ENCODE measurements around the gene RTKN. TPM values are rescaled to one million over a fixed set of nuclear protein-coding genes. Genes with fewer than 3 reads are reported as not detected.

RTKN gene
- total and polyA plus RNA-seq, 2 of the 13 experiments (the other 11 are each of a cell fraction or from before 2014, with no cell fraction given) = 159 to 166 TPM

- 0 out of 2 replicates have a peak, but pooled peaks have one; percentile 27 for TF ChIP-seq ZFP37 (CRISPR knock-in tag; IDR thresholded peaks at IDR 0.05; ENCODE audit: borderline replicate concordance)
- TF ChIP-seq ZNF646 (CRISPR knock-in tag; IDR thresholded peaks at IDR 0.05) = no peak
- no peak for TF ChIP-seq ZNF878 (CRISPR knock-in tag; IDR thresholded peaks at IDR 0.05)
- TF ChIP-seq ATF4 (CRISPR knock-in tag; IDR thresholded peaks at IDR 0.05) = 0 out of 4 replicates have a peak, but pooled peaks of 1 of the 2 experiments have one; percentile 29
- peak; percentile 5 for TF ChIP-seq CBX1 (IDR thresholded peaks at IDR 0.05; ENCODE audit: low read depth)
- no peak for TF ChIP-seq CREB1 (IDR thresholded peaks at IDR 0.05)
- no peak for TF ChIP-seq CREB1 (CRISPR knock-in tag; IDR thresholded peaks at IDR 0.05)
- no peak for TF ChIP-seq ZNF333 (CRISPR knock-in tag; IDR thresholded peaks at IDR 0.05; ENCODE audit: borderline replicate concordance)
- TF ChIP-seq NR1H2 (CRISPR knock-in tag; IDR thresholded peaks at IDR 0.05; ENCODE audit: borderline replicate concordance, low read depth) = no peak
- TF ChIP-seq ZBTB21 (CRISPR knock-in tag; IDR thresholded peaks at IDR 0.05) = no peak
- TF ChIP-seq MXI1 (IDR thresholded peaks at IDR 0.05; ENCODE audit: borderline replicate concordance, low read depth, low read length) = no peak
- TF ChIP-seq ZBTB34 (CRISPR knock-in tag; IDR thresholded peaks at IDR 0.05) = 0 out of 2 replicates have a peak, but pooled peaks have one; percentile 57
- no peak for TF ChIP-seq YEATS4 (CRISPR knock-in tag; IDR thresholded peaks at IDR 0.05; ENCODE audit: borderline replicate concordance)
- TF ChIP-seq ZFP62 (CRISPR knock-in tag; IDR thresholded peaks at IDR 0.05) = no peak
- no peak for TF ChIP-seq PRDM10 (CRISPR knock-in tag; IDR thresholded peaks at IDR 0.05; ENCODE audit: low read depth)
- TF ChIP-seq IRF9 (CRISPR knock-in tag; IDR thresholded peaks at IDR 0.05; ENCODE audit: borderline replicate concordance) = 0 out of 2 replicates have a peak, but pooled peaks have one; percentile 40
- TF ChIP-seq ZKSCAN1 (IDR thresholded peaks at IDR 0.05; ENCODE audit: low read length) = no peak
These were observed 16.2 kb downstream of the RTKN start (continued) for GRCh38 chr2:74425523-74425922.
